GM12878 (cell line): Measurements from ENCODE around the gene MAST3. TPM values are rescaled to one million over a fixed set of nuclear protein-coding genes. Genes with fewer than 3 reads are reported as not detected.
A peak's percentile ranks its signal among the peaks of the same experiment; 100 is the strongest.

Source experiments
- BACH1 ChIP-seq: fragments of 450-650 bp; IDR thresholded peaks from 2 replicates; pipeline ENCODE4 v1.6.1; 2017; ENCODE audit warnings: mild to moderate bottlenecking, borderline replicate concordance
- BRCA1 ChIP-seq: IDR thresholded peaks from 2 replicates; pipeline ENCODE4 v1.6.1; 2011; ENCODE audit warnings: low read depth, low read length, improper control_type of control experiment
- CBX3 ChIP-seq: fragments of 200-600 bp; sonication (generic); IDR thresholded peaks from 2 replicates; pipeline ENCODE4 v1.6.1; 2016; ENCODE audit warnings: low read depth, borderline replicate concordance
- EGR1 ChIP-seq, 2 experiments: IDR thresholded peaks; 1 replicate in 1 of 2; 2 replicates in 1 of 2; pipeline ENCODE4 v1.6.1; 2011 to 2012; ENCODE audit warnings: low read depth in 2 of 2, low read length in 2 of 2, borderline replicate concordance in 1 of 2, mild to moderate bottlenecking in 1 of 2, moderate library complexity in 1 of 2
- ESRRA ChIP-seq: IDR thresholded peaks from 2 replicates; pipeline ENCODE4 v1.6.1; 2012; ENCODE audit warnings: mild to moderate bottlenecking, low read length, improper control_type of control experiment
- FOS ChIP-seq: IDR thresholded peaks from 3 replicates; pipeline ENCODE4 v1.6.1; 2011; ENCODE audit warnings: borderline replicate concordance; ENCODE audit not compliant: insufficient read length; ENCODE audit errors: extremely low read depth
- HCFC1 ChIP-seq: fragments of 150-350 bp; IDR thresholded peaks from 2 replicates; pipeline ENCODE4 v1.6.1; 2014; ENCODE audit warnings: low read length
- HDAC2 ChIP-seq: fragments of 200-600 bp; sonication (generic); IDR thresholded peaks from 2 replicates; pipeline ENCODE4 v1.6.1; 2017
- JUND ChIP-seq: IDR thresholded peaks from 2 replicates; pipeline ENCODE4 v1.6.1; 2012; ENCODE audit warnings: low read depth, mild to moderate bottlenecking, low read length, improper control_type of control experiment, moderate library complexity
- MXI1 ChIP-seq: fragments of 150-350 bp; IDR thresholded peaks from 2 replicates; pipeline ENCODE4 v1.6.1; 2011; ENCODE audit warnings: low read depth, mild to moderate bottlenecking, inconsistent platforms, low read length, improper control_type of control experiment
- NR2C2 ChIP-seq: IDR thresholded peaks from 2 replicates; pipeline ENCODE4 v1.6.1; 2011; ENCODE audit warnings: borderline replicate concordance, low read depth; ENCODE audit not compliant: control insufficient read depth, insufficient read length
- POLR2A ChIP-seq: IDR thresholded peaks from 2 replicates; pipeline ENCODE4 v1.6.1; 2011; ENCODE audit warnings: low read depth, mild to moderate bottlenecking, low read length
- SIX5 ChIP-seq: IDR thresholded peaks from 2 replicates; pipeline ENCODE4 v1.6.1; 2011; ENCODE audit warnings: mild to moderate bottlenecking, low read depth, low read length, moderate library complexity; ENCODE audit not compliant: severe bottlenecking
- SRF ChIP-seq, 2 experiments: IDR thresholded peaks; 2 replicates each; pipeline ENCODE4 v1.6.1; 2011; ENCODE audit warnings: low read depth in 2 of 2, low read length in 2 of 2, mild to moderate bottlenecking in 1 of 2, moderate library complexity in 1 of 2
- WRNIP1 ChIP-seq: IDR thresholded peaks from 2 replicates; pipeline ENCODE4 v1.6.1; 2011; ENCODE audit warnings: low read depth, low read length, improper control_type of control experiment, borderline replicate concordance
- YY1 ChIP-seq: IDR thresholded peaks from 2 replicates; pipeline ENCODE4 v1.6.1; 2011; ENCODE audit warnings: low read depth, mild to moderate bottlenecking, low read length
- polyA plus RNA-seq, 11 experiments: library from polyadenylated mRNA; depleted of rRNA in 4 of 11; unstranded in 6 of 11; stranded (reverse) in 5 of 11; fragments of >200 nt; fragmentation: Nextera tagmentation in 4 of 11; fragmentation: Illumina TruSeq in 1 of 11; extraction: Ambion mirVana in 4 of 11; extraction: Trizol in 1 of 11; gene quantifications; 1 replicate in 1 of 11; 2 replicates in 10 of 11; pipeline versions ENCODE4 v1.2.1 to v1.2.3, GENCODE V29; 2011 to 2016; ENCODE audit warnings: inconsistent platforms in 2 of 11, missing spikeins in 2 of 11, low read depth in 1 of 11
- total RNA-seq, 4 experiments: library from RNA; depleted of rRNA in 3 of 4; stranded (reverse); fragments of >200 nt in 3 of 4; fragmentation: Illumina TruSeq in 1 of 4; extraction: Trizol in 1 of 4; gene quantifications; 2 replicates each; pipeline versions ENCODE4 v1.2.1 to v1.2.3, GENCODE V29; 2013 to 2021
- TF ChIP-seq, protein P1 (sequence below): fragments of 450-650 bp; IDR thresholded peaks from 2 replicates; pipeline ENCODE4 v1.6.1; 2017; ENCODE audit warnings: mild to moderate bottlenecking, moderate library complexity
- TF ChIP-seq, protein P2 (sequence below): fragments of 450-650 bp; formaldehyde crosslinking; IDR thresholded peaks from 2 replicates; pipeline ENCODE4 v1.5.0; 2022; ENCODE audit warnings: mild to moderate bottlenecking, missing genetic modification characterization
- TF ChIP-seq, protein P3 (sequence below): IDR thresholded peaks from 2 replicates; pipeline ENCODE4 v1.6.1; 2012; ENCODE audit warnings: low read depth, low read length, improper control_type of control experiment
- TF ChIP-seq, protein P4 (sequence below): fragments of 150-350 bp; IDR thresholded peaks from 2 replicates; pipeline ENCODE4 v1.6.1; 2016; ENCODE audit warnings: low read depth, low read length

The MAST3 gene
- total and polyA plus RNA-seq, 10 of the 15 experiments (the other 5 are each of a cell fraction or from before 2014, with no cell fraction given): 3.0 to 22.2 (median 7.5) TPM

GRCh38 chr19:18091217-18091608 lies 6.4 kb upstream of the MAST3 start (continued):
- TF ChIP-seq, protein P1, sequence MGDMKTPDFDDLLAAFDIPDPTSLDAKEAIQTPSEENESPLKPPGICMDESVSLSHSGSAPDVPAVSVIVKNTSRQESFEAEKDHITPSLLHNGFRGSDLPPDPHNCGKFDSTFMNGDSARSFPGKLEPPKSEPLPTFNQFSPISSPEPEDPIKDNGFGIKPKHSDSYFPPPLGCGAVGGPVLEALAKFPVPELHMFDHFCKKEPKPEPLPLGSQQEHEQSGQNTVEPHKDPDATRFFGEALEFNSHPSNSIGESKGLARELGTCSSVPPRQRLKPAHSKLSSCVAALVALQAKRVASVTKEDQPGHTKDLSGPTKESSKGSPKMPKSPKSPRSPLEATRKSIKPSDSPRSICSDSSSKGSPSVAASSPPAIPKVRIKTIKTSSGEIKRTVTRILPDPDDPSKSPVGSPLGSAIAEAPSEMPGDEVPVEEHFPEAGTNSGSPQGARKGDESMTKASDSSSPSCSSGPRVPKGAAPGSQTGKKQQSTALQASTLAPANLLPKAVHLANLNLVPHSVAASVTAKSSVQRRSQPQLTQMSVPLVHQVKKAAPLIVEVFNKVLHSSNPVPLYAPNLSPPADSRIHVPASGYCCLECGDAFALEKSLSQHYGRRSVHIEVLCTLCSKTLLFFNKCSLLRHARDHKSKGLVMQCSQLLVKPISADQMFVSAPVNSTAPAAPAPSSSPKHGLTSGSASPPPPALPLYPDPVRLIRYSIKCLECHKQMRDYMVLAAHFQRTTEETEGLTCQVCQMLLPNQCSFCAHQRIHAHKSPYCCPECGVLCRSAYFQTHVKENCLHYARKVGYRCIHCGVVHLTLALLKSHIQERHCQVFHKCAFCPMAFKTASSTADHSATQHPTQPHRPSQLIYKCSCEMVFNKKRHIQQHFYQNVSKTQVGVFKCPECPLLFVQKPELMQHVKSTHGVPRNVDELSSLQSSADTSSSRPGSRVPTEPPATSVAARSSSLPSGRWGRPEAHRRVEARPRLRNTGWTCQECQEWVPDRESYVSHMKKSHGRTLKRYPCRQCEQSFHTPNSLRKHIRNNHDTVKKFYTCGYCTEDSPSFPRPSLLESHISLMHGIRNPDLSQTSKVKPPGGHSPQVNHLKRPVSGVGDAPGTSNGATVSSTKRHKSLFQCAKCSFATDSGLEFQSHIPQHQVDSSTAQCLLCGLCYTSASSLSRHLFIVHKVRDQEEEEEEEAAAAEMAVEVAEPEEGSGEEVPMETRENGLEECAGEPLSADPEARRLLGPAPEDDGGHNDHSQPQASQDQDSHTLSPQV: no peak
- TF ChIP-seq MXI1: no peak
- TF ChIP-seq, protein P2, sequence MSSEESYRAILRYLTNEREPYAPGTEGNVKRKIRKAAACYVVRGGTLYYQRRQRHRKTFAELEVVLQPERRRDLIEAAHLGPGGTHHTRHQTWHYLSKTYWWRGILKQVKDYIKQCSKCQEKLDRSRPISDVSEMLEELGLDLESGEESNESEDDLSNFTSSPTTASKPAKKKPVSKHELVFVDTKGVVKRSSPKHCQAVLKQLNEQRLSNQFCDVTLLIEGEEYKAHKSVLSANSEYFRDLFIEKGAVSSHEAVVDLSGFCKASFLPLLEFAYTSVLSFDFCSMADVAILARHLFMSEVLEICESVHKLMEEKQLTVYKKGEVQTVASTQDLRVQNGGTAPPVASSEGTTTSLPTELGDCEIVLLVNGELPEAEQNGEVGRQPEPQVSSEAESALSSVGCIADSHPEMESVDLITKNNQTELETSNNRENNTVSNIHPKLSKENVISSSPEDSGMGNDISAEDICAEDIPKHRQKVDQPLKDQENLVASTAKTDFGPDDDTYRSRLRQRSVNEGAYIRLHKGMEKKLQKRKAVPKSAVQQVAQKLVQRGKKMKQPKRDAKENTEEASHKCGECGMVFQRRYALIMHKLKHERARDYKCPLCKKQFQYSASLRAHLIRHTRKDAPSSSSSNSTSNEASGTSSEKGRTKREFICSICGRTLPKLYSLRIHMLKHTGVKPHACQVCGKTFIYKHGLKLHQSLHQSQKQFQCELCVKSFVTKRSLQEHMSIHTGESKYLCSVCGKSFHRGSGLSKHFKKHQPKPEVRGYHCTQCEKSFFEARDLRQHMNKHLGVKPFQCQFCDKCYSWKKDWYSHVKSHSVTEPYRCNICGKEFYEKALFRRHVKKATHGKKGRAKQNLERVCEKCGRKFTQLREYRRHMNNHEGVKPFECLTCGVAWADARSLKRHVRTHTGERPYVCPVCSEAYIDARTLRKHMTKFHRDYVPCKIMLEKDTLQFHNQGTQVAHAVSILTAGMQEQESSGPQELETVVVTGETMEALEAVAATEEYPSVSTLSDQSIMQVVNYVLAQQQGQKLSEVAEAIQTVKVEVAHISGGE (CRISPR knock-in tag): no peak
- no peak for TF ChIP-seq BRCA1
- TF ChIP-seq, protein P3, sequence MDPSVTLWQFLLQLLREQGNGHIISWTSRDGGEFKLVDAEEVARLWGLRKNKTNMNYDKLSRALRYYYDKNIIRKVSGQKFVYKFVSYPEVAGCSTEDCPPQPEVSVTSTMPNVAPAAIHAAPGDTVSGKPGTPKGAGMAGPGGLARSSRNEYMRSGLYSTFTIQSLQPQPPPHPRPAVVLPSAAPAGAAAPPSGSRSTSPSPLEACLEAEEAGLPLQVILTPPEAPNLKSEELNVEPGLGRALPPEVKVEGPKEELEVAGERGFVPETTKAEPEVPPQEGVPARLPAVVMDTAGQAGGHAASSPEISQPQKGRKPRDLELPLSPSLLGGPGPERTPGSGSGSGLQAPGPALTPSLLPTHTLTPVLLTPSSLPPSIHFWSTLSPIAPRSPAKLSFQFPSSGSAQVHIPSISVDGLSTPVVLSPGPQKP: no peak
- no peak for TF ChIP-seq HDAC2
- TF ChIP-seq EGR1 (IDR thresholded peaks at IDR 0.05; ENCODE audit: borderline replicate concordance in 1 of 2, low read depth in 2 of 2, low read length in 2 of 2): peak in 1 of 2 experiments; percentile 89; a peak in 2 of 3 replicates
- no peak for TF ChIP-seq SIX5
- no peak for TF ChIP-seq SRF (IDR thresholded peaks at IDR 0.05; ENCODE audit: low read depth in 2 of 2, low read length in 2 of 2)
- peak; percentile 79 for TF ChIP-seq POLR2A
- TF ChIP-seq BACH1: 0 out of 2 replicates have a peak, but pooled peaks have one; percentile 27
- TF ChIP-seq, protein P4, sequence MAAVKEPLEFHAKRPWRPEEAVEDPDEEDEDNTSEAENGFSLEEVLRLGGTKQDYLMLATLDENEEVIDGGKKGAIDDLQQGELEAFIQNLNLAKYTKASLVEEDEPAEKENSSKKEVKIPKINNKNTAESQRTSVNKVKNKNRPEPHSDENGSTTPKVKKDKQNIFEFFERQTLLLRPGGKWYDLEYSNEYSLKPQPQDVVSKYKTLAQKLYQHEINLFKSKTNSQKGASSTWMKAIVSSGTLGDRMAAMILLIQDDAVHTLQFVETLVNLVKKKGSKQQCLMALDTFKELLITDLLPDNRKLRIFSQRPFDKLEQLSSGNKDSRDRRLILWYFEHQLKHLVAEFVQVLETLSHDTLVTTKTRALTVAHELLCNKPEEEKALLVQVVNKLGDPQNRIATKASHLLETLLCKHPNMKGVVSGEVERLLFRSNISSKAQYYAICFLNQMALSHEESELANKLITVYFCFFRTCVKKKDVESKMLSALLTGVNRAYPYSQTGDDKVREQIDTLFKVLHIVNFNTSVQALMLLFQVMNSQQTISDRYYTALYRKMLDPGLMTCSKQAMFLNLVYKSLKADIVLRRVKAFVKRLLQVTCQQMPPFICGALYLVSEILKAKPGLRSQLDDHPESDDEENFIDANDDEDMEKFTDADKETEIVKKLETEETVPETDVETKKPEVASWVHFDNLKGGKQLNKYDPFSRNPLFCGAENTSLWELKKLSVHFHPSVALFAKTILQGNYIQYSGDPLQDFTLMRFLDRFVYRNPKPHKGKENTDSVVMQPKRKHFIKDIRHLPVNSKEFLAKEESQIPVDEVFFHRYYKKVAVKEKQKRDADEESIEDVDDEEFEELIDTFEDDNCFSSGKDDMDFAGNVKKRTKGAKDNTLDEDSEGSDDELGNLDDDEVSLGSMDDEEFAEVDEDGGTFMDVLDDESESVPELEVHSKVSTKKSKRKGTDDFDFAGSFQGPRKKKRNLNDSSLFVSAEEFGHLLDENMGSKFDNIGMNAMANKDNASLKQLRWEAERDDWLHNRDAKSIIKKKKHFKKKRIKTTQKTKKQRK: no peak
- no peak for TF ChIP-seq WRNIP1
- TF ChIP-seq HCFC1: no peak
- no peak for TF ChIP-seq NR2C2
- TF ChIP-seq FOS: no peak
- no peak for TF ChIP-seq ESRRA
- TF ChIP-seq JUND: no peak
- no peak for TF ChIP-seq CBX3
- 0 out of 2 replicates have a peak, but pooled peaks have one; percentile 38 for TF ChIP-seq YY1
